HG03575 (cell line): Measurements from ENCODE around the gene PPP1R36.
"Not testable (repeated sequence)": the region's sequence is repeated elsewhere in the genome, so short reads cannot be mapped to it uniquely, and the experiment has no call there.

Experiments used
- ATAC-seq: cut with Tn5 transposase; IDR thresholded peaks from one replicate; pipeline ENCODE4 v1.9.1; 2021; ENCODE audit not compliant: unreplicated experiment, insufficient number of reproducible peaks, low FRiP score; ENCODE audit errors: extremely low read depth

PPP1R36 gene

DNA sequence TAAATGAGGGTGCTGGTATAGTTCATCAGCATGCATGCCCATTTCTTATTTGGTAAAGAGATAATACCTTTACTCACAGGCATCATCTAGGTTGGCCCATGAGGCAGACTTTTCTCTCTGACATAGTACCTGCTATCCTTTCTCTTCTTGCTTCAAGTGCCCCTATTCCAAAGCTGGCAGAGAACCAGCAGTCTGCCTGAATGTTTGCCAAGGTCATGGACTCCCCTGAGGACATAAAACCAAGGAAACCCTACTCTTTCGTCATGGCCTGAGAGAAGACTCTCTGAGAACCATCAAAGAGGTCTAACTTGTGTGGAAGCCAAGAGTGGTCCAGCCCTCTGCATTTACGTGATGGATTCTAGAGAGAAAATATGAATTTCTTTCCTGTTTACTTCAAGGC is 11.9 kb downstream of the PPP1R36 start:
- no peak for ATAC-seq

DNA sequence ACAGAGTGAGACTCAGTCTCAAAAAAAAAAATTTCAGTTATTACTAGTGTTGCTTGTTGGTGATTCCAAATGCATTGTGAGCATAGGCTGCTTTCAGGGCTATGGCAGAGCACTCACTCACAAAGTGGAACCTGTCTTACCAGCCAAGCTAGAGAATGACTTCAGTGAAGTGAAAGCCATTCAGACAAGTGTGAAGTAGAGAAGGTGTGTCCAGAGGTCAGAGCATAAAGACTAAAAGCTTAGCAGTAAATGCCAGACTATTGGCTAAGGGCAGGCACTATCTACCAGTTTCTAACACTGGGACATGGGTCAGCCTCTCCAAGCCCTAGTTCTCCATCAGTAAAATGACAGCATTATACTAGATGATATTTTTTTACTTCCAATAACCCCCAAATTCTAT is 12.7 kb downstream of the PPP1R36 start:
- ATAC-seq, result no peak

- no peak for ATAC-seq
Measured at GRCh38 chr14:64563696-64564095, 13.9 kb downstream of the PPP1R36 start.

DNA sequence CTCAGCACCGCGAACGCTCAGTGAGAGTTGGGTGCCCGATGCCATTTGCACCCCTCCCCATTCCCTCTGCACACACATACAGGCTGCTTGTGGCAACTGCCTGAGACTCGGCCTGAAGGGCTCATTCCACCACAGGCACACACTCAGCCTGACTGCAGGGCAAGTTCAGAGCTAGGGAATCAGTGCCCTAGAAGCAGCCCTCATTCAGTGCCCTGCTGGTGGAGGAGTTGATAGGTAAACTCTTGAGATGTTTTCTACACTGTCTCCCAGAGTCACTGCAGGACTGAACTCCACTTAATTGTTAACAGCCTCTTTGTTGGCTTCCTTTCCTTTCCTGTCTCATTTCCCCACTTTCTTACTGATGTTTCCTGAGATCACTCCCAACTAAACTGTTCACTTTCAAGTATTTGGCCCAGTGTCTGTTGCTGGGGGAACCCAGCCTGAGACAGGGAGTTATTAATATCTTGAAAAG is 16.9 kb downstream of the PPP1R36 start:
- ATAC-seq, result no peak

GRCh38 chr14:64569138-64569631 is 19.4 kb downstream of the PPP1R36 start:
- ATAC-seq, result no peak

- ATAC-seq, result not testable (repeated sequence)
Measured at GRCh38 chr14:64569646-64570045, 19.9 kb downstream of the PPP1R36 start.

- ATAC-seq, result no peak
Measured at GRCh38 chr14:64572386-64573104, 22.8 kb downstream of the PPP1R36 start.

DNA sequence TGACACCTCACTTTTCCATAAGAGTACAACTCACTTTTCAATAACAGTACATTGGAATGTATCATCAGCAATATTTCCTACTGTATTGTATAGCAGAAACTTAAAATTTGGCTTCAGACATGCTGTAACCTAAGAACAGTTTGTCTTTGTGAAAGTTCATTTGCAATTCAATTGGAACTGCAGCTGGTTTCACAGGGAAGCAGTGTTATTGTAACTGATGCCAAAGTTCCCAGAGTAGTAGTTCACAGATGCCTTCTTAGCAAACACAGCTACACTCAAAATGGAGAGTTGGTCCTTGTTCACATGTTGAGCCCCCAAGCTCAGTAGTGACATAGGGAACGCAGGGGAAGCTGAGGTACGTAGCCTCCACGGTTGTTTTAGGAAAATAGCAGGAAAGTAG is 23.3 kb downstream of the PPP1R36 start:
- ATAC-seq, result no peak

- no peak for ATAC-seq
Measured at GRCh38 chr14:64574371-64575107, 24.8 kb downstream of the PPP1R36 start.

DNA sequence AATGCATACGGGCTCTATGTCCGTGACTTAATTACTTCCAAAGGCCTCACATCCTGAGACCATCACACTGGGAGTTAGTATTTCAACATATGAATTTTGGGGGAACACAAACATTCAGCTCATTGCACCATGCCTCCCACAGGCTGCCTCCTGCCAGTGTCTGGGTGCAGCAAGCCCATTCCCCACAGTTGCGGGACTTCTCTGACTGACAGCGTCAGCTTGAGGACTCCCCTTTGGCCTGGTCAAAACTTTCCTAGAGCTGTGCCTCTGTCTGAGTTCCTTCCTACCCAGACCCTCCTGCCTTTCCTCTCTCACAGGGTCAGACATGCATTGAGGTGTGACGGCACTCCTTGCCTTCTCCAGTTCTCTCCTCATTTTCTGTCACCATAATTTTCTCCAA is 27.4 kb downstream of the PPP1R36 start:
- no peak for ATAC-seq

DNA sequence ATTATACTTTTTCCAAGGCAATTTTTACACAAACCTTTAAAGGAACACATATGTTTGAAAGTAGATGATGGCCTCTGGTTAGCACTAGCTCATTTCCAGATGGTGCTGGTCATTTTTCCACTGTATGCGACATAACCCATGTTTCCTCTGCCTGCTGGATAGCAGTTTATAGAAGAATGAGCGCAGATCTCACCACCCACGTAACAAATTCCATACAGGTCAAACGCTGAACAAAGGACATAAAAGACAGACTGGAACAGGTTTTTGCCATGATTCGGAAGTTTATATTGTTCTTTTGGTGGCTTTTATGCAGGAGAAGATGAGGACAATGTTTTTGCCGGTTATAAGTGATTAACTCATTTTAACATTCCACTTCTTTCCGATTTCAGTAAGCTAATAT is 30.7 kb downstream of the PPP1R36 start:
- ATAC-seq, result no peak

DNA sequence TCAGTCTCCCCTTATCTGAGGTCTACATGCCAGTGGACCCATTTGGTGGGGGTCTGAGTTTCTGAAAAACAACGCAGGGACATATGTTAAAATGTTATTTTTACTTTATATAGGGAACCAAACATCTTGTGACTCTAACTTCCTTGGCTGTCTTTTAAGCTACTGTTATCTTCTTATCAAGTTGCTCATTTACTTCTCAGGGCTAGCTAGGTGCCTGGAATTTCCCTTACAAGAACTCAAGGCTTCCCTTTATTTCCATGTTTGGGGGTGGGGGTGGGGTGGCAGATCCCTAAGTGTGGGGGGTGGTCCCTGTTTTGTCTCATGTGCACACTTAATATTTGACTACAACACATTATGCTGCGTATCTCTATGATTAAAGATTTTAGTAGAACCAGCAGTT is 31.6 kb downstream of the PPP1R36 start:
- no peak for ATAC-seq

GRCh38 chr14:64581817-64582216 is 32.1 kb downstream of the PPP1R36 start:
- ATAC-seq, result no peak

GRCh38 chr14:64584190-64584589 is 34.4 kb downstream of the PPP1R36 start:
- no peak for ATAC-seq

- no peak for ATAC-seq
Measured at GRCh38 chr14:64591809-64592208, 42.0 kb downstream of the PPP1R36 start.

DNA sequence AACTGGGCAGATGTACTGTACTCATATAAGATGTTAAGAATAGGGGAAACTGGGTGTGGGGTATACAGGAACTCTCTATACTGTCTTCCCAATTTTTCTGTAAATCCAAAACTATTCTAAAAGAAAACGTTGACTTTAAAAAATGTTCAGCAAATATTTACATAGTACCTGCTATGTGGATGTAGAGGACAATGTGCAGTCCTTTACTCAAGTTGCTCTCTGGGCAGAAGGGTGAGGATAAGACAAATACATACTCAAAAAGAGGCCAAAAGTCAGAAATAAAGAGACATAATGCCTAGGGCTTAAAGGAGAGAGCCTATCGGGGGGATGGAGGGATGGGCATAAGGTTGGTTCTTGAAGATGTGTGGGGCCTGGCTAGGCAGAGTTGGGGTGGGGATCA is 44.7 kb downstream of the PPP1R36 start:
- no peak for ATAC-seq

DNA sequence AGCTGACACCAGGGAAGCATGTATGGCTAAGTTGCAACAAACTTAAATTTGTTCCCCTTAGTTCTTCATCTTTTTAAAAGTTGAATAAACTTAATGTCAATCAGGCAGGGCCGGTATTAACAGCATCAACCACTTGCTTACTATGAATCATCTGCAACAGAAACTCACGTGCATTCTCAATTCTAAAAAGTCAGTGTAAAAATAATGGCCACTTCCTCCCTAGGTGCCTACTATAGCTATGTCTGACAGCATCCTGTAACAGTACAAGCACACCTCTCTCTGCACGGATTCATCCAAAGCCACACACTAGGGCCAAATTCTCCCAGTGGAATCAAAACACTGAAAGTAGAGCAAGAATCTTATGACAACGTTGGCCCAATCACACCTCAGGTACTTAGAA is 48.6 kb downstream of the PPP1R36 start:
- ATAC-seq, result no peak

GRCh38 chr14:64601571-64601970 is 51.8 kb downstream of the PPP1R36 start:
- ATAC-seq, result no peak

- no peak for ATAC-seq
Measured at GRCh38 chr14:64602826-64603225, 53.1 kb downstream of the PPP1R36 start.

DNA sequence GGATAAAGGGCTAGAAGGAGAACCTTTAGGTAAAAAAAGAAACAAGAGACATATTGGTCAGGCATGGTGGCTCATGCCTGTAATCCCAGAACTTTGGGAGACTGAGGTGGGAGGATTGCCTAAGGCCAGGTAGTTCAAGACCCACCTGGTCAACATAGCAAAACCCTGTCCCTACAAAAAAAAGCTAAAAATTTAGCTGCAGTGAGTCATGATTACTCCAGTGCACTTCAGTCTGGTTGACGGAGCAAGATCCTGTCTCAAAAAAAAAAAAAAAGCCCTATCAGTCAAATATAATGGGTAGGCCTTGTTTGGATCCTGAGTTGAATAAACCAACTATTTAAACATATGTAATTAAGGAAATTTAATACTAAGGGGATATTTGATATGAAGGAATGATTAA is 54.2 kb downstream of the PPP1R36 start:
- no peak for ATAC-seq
